ENCODE data around the gene BZW1.
A peak's percentile ranks its signal among the peaks of the same experiment; 100 is the strongest.

BZW1 gene

DNA sequence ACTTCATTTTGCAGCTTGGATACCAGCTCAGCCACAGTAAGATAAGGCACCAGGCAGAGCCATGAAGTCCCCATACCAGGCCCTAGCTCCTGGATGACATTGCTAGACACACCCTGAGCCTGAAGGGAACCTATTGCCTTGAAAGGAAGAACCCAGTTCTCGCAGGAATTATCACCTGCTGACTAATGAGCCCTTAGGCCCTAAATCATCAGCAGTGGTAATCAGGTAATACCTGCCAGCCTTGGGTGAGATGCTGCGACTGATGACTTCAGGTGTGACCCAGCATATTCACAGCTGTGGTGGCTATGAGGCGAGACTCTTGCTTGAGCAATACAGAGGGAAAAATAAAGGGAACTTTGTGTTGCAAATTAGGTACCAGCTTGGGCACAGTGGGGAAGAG lies 27.8 kb downstream of the BZW1 start:
- DNase-seq (ENCODE audit: low read depth in 2 of 2), result no peak

- no peak for DNase-seq (ENCODE audit: low read depth in 2 of 2)
These were observed 32.6 kb downstream of the BZW1 start for GRCh38 chr2:200843993-200844948.

GRCh38 chr2:200845194-200845593 lies 33.5 kb downstream of the BZW1 start:
- DNase-seq (ENCODE audit: low read depth in 2 of 2), result no peak

DNA sequence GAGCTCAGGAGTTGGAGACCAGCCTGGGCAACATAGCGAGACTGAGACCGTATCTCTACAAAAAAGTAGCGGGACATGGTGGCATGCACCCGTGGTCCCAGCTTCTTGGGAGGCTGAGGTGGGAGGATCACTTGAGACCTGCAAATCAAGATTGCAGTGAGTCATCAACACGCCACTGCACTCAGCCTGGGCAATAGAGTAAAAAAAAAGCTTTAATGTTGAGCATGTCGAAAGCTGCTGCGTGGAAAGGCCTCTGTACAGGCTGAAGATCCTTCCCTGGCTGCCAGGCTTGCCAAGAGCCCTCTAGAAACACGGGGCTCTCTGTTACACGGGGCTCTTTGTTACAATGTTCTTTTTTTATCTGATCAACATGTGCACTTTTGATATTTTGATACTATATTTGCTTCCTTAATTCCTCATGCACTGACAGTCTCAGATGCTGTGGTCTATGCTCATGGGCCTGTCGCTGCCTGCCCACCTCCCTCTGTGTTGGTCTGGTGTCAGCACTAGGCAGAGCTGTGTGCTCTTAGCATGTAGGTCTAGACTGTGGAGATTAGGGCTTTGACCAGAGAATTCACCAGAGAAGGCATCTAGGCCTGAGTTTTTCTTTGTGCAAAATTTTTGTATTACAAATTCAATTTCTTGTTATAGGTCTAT lies 34.1 kb downstream of the BZW1 start:
- DNase-seq (ENCODE audit: low read depth in 2 of 2), result no peak

- no peak for DNase-seq (ENCODE audit: low read depth in 2 of 2)
These were observed 35.6 kb downstream of the BZW1 start for GRCh38 chr2:200847269-200847668.

GRCh38 chr2:200847939-200848338 lies 36.2 kb downstream of the BZW1 start:
- DNase-seq (ENCODE audit: low read depth in 2 of 2), result no peak

DNA sequence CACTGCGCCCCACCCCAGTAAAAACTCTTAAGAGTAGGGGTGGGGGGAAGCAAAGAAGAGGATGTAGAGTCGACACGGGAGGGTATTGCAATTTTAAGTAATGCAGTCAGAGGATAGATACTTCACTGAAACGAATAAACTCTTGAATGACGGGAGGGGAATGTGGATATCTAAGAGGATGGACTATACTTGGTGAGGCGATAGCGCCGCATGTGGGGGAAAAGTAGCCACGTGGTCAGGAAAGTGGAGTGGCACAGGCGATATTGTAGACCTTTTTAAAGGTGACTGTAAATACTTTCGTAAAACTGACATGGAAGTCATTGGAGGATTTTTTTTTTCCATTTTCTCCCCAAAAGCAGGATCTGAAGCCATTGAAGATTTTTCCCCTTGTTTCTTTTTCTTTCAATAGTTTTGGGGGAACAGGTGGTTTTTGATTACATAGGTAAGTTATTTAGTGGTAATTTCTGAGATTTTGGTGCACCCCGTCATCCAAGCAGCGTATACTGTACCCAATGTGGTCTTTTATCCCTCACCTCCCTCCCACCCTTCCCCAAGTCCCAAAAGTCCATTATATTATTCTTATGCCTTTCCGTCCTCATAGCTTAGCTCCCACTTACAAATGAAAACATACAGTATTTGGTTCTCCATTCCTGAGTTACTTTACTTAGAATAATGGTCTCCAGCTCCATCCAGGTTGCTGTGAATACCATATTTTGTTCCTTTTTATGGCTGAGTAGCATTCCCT lies 39.0 kb downstream of the BZW1 start:
- DNase-seq (ENCODE audit: low read depth in 2 of 2), result no peak

GRCh38 chr2:200851398-200852248 lies 39.9 kb downstream of the BZW1 start:
- no peak for DNase-seq (ENCODE audit: low read depth in 2 of 2)

GRCh38 chr2:200852605-200853004 lies 40.9 kb downstream of the BZW1 start:
- DNase-seq (ENCODE audit: low read depth in 2 of 2), result no peak

GRCh38 chr2:200856806-200857205 lies 45.1 kb downstream of the BZW1 start:
- DNase-seq (ENCODE audit: low read depth in 2 of 2), result no peak

DNA sequence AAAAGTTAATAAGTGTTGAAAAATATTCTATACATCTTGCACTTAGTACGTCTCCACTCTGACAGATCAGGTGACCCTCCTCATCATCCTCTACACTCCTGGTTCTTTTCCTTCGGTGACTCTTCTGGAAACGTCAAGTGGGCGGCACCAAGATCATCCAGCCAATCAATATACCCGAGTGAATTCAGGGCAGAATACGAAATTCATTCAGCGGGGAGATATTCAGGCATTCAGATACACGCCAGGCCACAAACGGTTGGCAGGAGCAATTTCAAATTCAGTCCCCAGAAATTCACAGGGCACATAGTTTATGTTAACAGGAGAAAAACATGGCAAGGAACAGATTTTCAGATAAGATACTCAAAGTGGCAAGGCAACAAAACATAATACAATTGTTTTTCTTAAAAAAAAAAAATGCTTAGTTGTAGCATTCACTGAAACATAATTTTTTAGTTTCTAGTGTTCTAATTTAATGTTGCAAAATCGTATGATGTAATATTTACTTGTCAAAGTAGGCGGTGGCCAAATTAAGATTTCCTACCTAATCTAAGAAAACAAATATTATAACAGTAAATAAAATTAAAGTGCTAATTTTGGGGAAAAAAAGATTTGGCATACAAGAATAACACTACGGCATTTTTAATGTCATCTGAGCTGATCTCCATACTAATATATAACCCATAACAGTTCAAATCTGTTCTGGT lies 48.5 kb downstream of the BZW1 start:
- no peak for DNase-seq (ENCODE audit: low read depth in 2 of 2)

- DNase-seq (ENCODE audit: low read depth in 2 of 2), result no peak
These were observed 50.0 kb downstream of the BZW1 start for GRCh38 chr2:200861617-200862155.

GRCh38 chr2:200862532-200863000 lies 50.9 kb downstream of the BZW1 start:
- no peak for DNase-seq (ENCODE audit: low read depth in 2 of 2)

GRCh38 chr2:200863782-200864175 lies 52.1 kb downstream of the BZW1 start:
- DNase-seq (ENCODE audit: low read depth in 2 of 2), result no peak

GRCh38 chr2:200864176-200865034 lies 52.7 kb downstream of the BZW1 start, which contains the start of gene CLK1:
Gene CLK1 (minus strand): TSS chr2:200864658. CDS start chr2:200861862, 2,796 bp downstream.
- peak; percentile 94 for DNase-seq (ENCODE audit: low read depth in 2 of 2)

DNA sequence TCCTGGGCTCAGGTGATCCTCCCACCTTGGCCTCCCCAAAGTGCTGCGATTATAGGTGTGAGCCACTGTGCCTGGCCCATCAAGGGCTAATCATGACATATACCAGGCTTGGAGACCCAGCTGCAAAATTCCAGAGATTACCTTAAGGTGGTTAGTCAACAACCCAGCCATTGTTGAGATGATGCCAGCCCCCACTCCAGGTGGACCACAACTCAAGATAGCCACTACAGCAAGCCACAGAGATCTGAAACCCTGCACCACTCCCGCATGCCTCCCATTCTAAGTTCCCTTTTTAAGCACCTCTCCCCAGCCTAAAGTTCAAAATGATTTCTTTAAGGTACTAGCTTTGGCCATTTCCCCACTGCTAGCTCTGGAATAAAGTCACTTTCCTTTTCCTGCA lies 57.3 kb downstream of the BZW1 start:
- no peak for DNase-seq (ENCODE audit: low read depth in 2 of 2)

- DNase-seq (ENCODE audit: low read depth in 2 of 2), result no peak
These were observed 59.4 kb downstream of the BZW1 start for GRCh38 chr2:200871151-200871550.

DNA sequence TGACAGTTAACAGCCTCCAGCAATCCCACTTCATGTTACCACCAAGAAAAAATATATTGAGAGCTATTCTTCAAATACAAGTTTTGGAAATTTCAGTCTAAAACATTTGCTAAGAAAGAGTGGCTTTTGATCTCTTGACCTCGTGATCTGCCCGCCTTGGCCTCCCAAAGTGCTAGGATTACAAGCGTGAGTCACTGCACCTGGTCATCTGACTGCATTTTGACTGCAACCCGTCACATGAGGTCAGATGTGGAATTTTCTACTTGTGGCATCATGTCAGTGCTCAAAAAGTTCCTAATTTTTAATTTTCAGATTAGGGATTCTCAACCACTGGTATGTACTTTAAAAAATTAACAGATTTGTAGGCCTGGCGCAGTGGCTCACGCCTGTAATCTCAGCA lies 61.9 kb downstream of the BZW1 start:
- no peak for DNase-seq (ENCODE audit: low read depth in 2 of 2)
